Measurements from ENCODE around the gene RASSF1.

Gene RASSF1

DNA sequence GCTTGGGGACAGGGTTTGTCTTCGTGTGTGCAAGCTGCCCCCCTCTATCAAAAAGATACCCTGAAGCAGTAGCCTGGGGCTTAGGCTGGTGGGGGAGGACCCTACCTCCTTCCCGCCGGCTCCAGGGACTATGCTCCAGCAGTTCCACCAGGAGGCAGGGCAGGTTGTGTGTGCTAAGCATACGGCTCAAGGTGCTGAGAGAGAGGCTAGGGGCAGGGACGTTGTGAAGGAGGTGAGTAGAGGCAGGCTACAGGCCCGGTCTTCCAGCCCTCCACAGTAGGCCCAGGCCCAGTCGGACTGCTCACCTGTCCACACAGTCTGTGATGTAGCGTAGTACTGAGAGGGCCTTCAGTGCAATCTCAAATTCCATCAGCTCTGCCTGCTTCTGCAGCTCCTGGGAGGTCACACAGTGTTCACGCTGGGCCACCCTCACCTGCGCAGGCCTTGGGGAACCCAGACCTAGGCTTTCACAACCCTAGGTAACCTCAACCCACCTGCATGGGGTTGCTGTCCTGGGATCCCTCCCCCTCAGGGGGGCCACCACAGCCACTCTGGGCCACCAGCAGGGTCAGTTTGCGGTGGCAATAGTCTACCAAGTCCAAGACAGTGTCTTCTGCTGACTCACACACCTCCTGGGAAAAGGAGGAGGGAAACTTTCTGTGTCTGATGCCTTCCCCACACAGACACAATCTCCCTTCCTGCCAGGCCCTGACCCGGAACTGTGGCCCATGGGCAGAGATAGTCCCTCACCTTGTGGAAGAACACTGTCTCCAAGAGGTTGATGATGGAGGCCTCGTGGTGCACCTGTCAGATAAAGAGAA lies 2.4 kb upstream of the RASSF1 start:
- DNase-seq (ENCODE audit: low read depth in 2 of 2) = no peak

DNA sequence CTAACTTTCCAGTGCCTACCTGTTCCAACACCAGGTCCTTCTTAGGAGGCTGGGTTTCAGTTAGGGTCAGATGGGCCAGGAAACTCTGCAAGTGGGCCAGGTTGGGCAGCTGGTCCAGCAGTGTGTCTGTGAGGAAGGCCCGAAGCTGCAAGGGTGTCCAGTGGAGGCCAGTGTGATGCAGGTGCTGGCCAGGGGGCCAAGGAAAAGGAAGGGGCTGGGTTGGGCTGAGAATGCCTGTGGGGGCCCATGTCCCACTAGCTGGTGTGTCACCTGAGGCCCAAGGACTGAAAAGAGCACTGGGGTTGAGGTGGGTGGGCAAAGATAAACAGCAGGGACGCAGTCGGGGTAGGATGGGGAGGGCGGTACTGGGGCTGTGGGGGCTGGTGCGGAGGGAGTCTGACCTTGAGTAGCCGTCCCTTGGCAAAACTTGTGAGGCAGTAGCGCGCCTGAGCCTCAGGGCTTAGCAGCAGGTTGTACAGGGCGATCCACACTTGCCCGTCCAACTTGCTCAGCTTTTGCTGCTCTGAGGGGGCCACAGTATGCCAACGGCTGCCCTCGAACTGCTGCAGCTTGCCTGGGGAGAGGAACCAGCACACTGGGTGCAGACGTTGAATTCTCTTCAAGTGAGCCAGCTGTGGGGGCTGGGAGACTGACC lies 1.5 kb upstream of the RASSF1 start:
- DNase-seq (ENCODE audit: low read depth in 2 of 2) = no peak

DNA sequence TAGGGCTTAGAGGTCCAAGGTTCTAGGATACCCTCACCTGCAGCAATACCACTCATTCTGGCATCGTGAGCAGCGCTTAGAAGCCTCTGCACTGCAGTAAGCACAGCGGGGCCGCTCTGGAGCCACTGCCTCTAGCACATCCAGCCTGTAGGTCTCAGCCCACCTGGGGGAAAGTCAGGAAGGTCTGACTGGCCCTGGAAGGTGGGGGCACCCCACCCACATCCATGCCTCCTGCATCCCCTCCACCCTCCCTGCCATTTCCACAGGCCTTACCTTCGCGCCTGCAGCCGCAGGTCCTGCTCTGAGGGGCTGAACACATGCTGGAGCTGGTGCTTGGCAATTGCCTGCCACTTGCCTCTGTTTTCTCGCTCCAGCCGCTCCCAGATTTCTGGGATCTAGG lies 901 bp upstream of the RASSF1 start:
- no peak for DNase-seq (ENCODE audit: low read depth in 2 of 2)

DNA sequence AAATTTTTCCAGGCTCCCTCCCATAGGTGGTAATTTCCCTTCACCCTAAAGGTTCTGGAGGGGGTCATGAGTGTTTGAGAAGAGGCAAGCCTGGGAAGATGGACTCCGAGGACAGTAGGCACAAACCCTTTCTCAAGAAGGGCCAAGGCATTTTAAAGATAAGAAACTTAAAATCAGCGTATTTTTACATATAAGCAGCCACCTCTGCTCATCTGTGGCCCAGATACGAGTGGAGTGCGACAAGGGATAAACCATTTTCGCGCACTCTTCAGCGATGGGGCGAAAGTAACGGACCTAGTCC lies 539 bp downstream of the RASSF1 start:
- DNase-seq (ENCODE audit: low read depth in 2 of 2) = no peak

DNA sequence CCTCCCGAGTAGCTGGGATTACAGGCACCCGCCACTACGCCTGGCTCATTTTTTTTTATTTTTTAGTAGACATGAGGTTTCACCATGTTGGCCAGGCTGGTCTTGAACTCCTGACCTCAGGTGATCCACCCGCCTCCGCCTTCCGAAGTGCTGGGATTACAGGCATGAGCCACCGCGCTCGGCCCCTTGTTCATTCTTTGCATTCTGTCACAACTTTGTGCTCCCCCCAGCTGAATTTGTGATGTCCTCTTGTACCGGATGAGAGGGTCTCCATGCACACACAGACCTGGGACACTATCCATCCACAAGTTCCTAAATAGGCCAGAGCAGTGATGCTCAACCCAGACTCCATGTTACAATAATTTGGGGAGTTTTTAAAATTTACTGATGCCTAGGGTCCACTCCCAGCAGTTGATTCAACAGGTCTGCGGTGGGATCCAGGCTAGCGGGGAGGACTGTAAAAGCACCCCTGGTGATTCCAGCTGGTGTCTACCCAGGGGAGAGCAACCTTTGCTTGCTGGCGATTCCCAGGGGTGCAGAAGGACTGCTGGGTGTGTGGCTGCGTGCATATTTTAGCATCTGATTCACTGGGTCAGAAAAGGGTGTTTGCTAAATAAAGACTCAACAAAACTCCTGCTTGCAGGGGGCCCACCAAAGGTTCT lies 1.0 kb downstream of the RASSF1 start:
- DNase-seq (ENCODE audit: low read depth in 2 of 2) = no peak

DNA sequence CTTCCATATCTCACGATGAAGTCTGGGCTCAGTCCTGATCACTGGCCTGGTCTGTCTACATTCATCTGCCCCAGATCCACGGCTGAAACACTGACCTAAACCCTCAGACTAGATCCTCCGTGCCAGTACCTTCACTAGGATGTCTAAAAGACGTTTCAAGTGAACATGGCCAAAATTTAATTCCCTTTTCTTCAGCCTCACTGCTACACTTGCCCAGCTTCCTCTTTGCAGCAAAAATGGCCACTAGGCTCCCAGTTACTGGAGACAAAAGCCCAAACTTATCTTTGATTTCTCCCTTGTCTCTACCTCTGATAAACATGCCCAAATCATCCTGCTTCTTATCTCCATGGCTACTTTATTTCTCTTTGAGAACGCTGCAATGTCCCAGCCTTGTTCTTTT lies 1.7 kb downstream of the RASSF1 start:
- DNase-seq (ENCODE audit: low read depth in 2 of 2) = no peak

DNA sequence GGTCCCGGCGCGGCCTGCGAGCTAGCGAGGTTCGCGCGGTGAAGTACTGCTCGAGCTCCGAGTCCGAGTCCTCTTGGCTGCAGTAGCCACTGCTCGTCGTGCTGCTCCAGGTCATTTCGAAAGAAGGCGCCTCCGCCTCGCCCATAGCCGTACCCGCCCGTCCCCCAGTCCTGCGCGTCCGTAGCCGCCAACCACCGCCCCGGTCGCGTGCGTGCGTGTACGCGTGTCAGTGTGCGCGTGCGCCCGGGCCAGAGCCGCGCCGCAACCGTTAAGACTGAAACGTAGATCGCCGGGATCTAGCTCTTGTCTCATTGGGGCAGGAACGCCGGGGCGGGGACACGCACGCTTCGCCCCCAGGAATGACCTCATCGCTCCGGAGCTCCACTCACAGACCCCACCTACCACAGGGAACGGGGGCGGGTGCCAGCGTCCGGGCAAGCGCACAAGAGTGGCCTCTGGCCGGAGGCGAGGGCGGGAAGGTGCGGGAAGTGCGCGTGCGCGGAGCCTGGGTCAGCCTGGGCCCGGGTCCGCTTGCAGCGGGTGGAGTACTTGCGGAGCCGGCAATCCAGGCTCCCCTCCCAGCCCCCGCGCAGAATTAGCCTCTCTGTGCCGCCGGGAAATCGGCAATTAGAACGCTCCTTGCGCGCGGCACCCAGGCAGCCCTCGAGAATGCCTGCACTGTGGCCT lies 3.3 kb downstream of the RASSF1 start:
- DNase-seq (ENCODE audit: low read depth in 2 of 2) = peak; percentile 91 to 98

DNA sequence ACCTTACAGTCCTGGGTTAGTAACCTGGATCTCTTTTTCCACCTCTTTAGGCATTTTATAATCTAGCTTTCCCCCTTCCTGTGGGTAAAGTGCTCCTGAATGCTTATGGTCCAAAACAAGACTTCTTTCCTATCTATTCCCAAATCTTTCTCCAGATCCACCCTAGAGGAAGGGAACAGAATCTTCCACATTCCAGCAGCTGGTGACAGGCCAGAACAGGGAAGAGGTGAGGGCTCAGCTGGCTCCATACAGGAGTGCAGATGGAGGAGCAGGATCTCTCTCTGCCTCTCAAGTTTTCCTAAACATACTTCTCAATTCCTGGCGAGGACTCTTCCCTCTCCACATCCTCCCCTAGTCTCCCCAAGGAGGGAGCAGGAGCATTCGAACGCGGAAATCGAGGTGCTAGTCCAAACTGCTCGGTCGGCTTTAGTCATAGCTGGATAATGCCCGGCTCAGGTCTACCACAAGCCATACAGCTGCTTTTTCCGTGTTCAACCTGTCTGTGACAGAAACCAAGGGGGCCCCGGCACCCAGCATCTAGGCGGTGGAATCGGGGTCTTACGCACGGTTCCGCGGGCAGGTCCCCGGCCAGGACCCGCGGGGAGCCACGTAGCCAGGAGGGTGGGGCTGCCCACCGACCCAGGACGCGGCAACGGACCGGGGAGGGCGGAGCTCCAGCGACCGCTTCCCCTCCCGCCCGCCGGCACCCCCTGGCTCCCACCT lies 4.0 kb downstream of the RASSF1 start:
- DNase-seq (ENCODE audit: low read depth in 2 of 2) = peak in 1 of 2 donors; percentile 40

DNA sequence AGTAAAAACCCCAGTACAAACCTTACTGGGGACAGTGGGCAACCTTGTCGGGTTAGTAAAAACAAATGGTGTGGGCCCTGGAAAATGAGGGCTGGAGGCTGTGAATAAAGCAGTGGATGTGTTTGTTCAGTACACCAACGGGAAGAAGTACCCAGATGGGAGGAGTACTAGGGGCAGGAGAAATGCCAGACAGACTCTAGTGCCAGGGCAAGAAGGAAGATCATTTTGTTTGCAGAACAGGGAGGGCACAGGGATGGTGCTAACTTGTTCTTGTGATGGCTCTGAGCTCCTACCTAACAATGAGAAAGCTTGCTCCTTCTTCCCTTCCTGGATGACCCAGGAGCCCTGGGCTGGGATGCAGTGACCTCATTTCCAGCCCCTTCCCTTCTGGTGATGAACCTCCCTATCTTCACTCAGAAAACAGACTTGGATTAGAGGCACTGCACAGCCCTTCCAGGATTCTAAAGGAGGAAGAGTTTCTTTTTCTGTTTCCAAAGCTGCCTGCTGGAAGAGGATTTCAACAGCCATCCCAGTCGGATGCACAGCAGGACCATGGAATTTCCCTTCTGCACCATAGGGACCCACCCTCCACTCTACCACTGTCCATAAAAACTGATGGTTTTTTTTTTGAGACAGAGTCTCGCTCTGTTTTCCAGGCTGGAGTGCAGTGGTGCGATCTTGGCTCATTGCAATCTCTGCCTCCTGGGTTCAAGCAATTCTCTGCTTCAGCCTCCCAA lies 6.1 kb downstream of the RASSF1 start:
- no peak for DNase-seq (ENCODE audit: low read depth in 2 of 2)

DNA sequence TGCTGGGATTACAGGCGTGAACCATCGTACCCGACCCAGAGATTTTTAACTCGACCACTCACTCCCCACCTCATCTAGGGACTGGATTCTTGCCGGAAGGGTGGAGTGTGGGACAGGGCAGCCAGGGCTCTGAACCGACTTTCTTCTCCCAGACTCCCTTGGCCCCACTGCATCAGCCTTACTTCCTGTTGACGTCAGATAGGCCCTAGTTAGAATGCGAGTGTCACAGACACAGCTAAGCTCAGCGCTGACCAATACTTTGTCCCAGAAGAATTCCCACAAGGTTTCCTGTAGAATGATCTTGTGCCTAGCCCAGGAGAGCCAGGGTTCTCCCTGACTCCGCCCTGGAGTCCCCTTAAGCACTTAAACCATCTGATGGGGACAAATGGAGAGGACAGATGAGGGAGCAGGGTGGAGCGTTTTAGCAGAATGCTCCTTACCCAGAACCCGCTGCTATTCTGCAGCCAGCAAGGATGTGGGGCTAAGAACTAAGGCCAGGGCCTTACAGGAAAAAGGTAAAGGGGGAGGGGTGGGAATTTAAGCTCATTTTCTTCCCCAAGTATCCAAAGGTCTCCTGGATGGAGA lies 6.8 kb downstream of the RASSF1 start:
- no peak for DNase-seq (ENCODE audit: low read depth in 2 of 2)

DNA sequence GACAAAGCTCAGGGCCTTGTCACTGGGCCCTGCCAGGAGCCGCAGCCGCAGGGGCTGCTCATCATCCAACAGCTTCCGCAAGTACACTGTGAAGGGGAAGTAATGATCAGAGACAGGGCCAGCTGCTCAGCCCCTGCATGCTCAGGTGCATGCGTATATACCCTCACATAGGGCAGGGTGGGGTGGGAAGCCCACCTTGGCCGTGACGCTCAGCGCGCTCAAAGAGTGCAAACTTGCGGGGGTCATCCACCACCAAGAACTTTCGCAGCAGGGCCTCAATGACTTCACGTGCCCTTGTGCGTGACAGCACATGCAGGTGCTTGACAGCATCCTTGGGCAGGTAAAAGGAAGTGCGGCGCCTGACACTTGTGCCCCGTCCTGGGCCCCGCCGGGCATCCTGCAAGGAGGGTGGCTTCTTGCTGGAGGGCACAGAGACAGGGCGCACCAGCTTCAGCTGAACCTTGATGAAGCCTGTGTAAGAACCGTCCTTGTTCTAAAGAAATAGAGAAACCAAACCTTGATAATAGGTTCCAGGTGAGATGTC lies 9.2 kb downstream of the RASSF1 start:
- DNase-seq (ENCODE audit: low read depth in 2 of 2) = no peak

DNA sequence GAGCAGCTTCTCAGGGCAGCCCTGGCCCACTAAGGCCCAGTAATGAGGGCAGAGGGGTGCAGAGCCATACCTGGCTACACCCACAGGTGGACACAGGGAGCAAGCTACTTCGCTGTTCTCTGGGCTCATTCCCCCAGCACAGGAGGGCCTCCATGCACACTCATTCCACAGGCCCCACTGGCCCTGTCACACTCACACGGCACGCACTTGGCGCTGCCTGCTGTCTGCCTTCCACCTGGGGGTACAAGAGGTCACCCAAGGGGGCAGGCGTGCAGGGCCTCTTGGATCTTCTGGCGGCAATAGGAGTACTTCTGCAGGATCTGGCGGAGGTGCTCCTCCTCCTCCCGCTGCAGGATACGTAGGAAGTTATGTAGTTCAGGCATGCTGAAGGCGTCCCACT lies 10.3 kb downstream of the RASSF1 start:
- no peak for DNase-seq (ENCODE audit: low read depth in 2 of 2)

DNA sequence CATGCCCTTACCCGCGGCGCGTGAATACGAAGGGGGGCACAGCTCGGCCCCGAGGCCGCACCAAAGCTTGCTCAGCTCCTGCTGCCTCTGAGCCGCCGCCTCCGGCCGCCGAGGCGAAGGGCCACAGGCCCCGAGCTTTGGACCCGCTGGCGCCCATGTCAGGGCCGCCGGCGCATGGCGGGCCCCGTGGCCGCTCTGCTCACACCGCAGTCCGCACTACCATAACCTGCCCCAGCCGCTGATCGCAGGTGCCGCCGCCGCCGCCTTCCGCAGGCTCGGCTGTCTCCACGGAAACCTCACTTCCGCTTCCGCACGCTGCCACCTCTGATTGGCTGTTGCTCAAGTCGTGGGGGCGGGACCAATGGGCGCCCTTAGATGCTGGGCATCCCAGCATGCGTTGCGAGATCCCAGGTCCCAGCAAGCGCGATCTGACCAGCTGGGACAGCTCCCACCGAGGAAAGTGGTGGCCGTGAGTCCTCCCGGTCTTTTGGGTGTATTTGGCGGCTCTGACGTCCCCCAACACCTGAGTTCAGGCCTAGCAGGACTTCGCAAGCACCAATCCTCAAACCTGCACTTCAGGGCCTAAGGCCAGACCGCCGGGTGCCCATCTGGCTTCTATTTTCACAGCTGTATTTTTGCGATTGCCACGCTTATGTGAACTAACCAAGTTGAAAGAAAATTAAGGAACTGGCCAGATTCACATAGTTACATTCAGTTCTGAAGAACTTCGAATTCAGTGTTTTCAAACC lies 12.5 kb downstream of the RASSF1 start, which contains the start of gene TUSC2:
Gene TUSC2, minus strand, starts transcription at position 281 of the 749 bp plus-strand sequence. Its CDS starts 124 bp downstream, at position 157.
- DNase-seq (ENCODE audit: low read depth in 2 of 2) = peak; percentile 93 to 94

DNA sequence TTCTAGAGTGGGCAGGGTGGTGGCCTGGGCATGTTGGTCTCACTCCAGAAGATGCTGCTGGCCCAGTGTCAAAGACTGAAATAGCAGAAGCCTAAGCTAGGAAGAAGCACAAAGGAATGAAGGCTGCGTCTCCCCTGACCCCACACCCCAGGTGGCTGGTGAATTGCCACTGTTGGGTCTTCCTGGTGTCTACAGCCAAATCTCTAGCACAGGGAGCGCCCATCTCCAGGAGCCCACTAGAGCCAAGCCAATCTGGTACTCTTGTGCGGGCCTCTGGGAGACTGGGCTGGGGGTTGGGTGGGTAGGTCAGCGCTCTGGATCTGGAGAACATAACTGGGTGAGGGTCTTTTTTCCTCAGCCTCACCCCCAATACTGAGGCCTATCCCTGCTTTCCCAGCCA lies 13.5 kb downstream of the RASSF1 start:
- no peak for DNase-seq (ENCODE audit: low read depth in 2 of 2)

DNA sequence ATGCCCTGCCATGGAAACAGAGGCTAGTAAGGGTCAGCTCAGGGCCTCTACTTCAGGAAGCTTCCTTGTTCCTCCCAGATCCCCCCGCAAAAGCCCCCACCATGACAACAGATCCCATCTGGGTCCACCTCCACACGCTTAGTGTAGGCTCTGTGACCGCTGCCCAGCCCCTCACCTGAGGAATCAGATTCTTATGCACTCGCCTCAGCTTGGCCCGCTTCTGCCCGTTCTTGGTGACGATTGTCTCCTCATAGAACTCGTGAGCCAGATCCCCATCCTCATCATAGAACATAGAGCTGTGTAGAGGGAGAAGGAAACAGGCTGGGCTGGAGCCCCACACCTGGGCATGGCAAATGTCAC lies 14.5 kb downstream of the RASSF1 start:
- DNase-seq (ENCODE audit: low read depth in 2 of 2) = no peak

DNA sequence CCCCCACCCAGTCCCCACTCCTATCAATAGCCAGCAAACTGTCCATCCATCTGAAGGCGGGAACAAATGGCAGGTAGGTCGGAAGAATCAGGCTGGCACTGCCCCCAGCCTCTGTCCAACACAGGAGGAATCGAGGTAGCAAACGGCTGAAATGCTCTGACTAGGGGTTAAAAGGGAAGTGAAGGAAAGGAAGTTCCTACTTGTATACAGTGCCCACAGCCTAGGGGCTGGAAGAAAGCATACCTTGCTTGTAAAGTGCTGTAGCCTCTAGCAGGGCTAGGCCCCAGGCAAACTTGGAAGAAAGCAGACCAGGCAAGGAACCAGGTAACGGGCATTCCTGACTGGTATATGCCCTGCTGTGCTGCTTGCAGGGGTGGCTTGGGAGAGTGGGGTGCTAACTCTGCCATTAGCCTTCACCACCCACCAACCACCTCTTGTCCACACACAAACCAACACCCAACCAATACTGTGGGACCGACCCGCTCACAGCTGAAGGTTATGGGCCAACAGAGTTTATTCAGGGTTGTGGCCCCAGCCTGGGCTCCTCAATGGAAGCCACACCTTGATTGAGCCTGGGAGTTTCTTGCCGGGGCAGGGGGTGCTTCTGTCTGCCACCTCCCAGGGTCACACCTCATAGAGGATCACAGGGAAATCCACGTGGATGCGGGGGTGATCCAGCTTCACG lies 15.0 kb downstream of the RASSF1 start:
- DNase-seq (ENCODE audit: low read depth in 2 of 2) = no peak

DNA sequence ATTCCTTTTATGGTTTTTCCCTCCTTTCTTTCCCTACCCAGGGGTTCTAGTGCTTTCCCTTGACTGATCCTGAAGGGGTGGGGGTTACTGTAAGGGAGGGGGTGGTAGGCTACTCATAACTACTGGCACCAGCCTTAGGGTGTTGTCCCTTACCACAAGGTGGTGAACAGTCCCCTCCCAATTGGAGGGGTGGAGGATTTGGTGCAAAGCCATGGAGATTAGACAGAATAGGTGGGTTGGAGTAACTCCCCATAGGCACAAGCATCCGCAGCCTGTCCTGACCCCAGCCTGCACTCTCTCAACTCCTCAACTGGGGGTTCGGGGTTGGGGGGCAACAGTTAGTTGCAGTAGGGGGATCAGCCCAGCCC lies 15.5 kb downstream of the RASSF1 start:
- no peak for DNase-seq (ENCODE audit: low read depth in 2 of 2)

DNA sequence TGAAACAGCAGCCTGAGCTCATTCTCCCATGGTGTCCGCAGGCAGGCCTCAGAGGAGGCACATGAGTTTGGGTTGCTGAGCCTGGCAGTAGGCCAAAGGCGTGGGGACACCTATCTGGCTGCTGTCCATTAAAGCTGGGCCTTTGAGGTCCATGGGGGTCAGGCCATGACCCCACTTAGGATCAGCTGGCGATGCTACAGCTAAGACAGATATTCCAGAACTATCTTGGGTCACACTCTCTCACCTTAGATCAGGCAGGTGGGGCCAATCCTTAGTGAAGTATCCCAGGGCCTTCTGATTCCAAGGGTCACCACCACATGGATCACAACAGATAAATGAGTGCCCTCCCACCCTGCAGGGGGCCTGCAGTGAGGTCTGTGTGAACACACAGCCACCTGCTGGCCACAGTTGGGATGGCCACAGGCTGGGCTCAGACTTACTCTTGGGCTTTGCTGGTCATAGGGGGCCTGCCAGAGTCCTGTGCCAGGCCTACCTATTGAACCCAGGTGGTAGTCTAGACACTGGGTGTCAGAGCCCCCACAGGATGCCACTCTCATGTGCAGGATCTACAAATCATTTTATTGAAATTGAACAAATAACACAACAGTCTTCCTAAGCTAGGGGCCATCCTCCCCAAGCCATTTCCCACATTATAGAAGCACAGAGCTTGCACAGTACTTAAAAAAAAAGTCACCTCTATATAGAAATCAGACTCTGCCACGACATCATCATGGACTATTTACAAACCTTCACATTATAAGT lies 16.1 kb downstream of the RASSF1 start:
- DNase-seq (ENCODE audit: low read depth in 2 of 2) = peak; percentile 52 to 57
